Esophagus (tissue), 2 donors: ENCODE data around the gene C16orf95. TPM values are rescaled to one million over a fixed set of nuclear protein-coding genes. Genes with fewer than 3 reads are reported as not detected.

ENCODE experiments used
- H3K27ac ChIP-seq, 2 donors: one replicate each; pipeline ENCODE4 v1.5.1; 2013; ENCODE audit warnings: low read depth in 2 of 2, mild to moderate bottlenecking in 2 of 2, inconsistent platforms in 1 of 2, low read length in 1 of 2, moderate library complexity in 1 of 2
- H3K27me3 ChIP-seq, 2 donors: one replicate each; pipeline ENCODE4 v1.6.1; 2013; ENCODE audit warnings: low read length in 2 of 2, control low read depth in 1 of 2, mild to moderate bottlenecking in 1 of 2; ENCODE audit not compliant: insufficient read depth in 2 of 2, control insufficient read depth in 1 of 2
- H3K36me3 ChIP-seq, 2 donors: one replicate each; pipeline ENCODE4 v1.6.1; 2013; ENCODE audit warnings: low read length in 1 of 2; ENCODE audit not compliant: control insufficient read depth in 2 of 2, insufficient read depth in 2 of 2
- H3K4me1 ChIP-seq, 2 donors: one replicate each; pipeline ENCODE4 v1.6.1; 2013; ENCODE audit warnings: low read length in 1 of 2; ENCODE audit not compliant: control insufficient read depth in 2 of 2, insufficient read depth in 2 of 2
- H3K4me3 ChIP-seq, 2 donors: one replicate each; pipeline ENCODE4 v1.5.1; 2013; ENCODE audit warnings: low read length in 2 of 2, mild to moderate bottlenecking in 2 of 2, low read depth in 1 of 2, moderate library complexity in 1 of 2
- H3K9me3 ChIP-seq, 2 donors: one replicate each; pipeline ENCODE4 v1.6.1; 2013; ENCODE audit warnings: mild to moderate bottlenecking in 2 of 2, low read depth in 1 of 2, low read length in 1 of 2, moderate library complexity in 1 of 2; ENCODE audit not compliant: control insufficient read depth in 2 of 2, insufficient read depth in 1 of 2
- WGBS, 2 donors: extraction: QIAGEN DNeasy Blood & Tissue Kit; methylation state at CpG; one replicate each; pipeline ENCODE4 v1.1.7; 2013; 5-methylcytosine and 5-hydroxymethylcytosine counted together
- polyA plus RNA-seq, 2 donors: library from polyadenylated mRNA; stranded (reverse); fragments of 200-250 nt; gene quantifications; one replicate each; pipeline ENCODE4 v1.2.3, GENCODE V29; 2013
- donor health status: healthy with polysubstance abuse.
- donor health status: Bipolar disorder and iron deficiency.

The C16orf95 gene
- polyA plus RNA-seq, 2 donors: 3.4 to 3.8 TPM

GRCh38 chr16:87308826-87309225, 8.4 kb downstream of the C16orf95 start:
- H3K4me1 ChIP-seq: peaks cover 0 to 6% of the 10 kb centered on the region in 2 donors
- H3K9me3 ChIP-seq: no peaks in the 10 kb centered on the region
- H3K27me3 ChIP-seq: no peaks in the 10 kb centered on the region
- H3K4me3 ChIP-seq: no peak overlapping the region
- H3K27ac ChIP-seq: no peak overlapping the region
- no peaks in the 10 kb centered on the region for H3K36me3 ChIP-seq
- WGBS, 2 donors: 86 to 93% methylated on average over 4 of the region's 4 CpGs

GRCh38 chr16:87306516-87306915, 10.7 kb downstream of the C16orf95 start:
- no peak overlapping the region for H3K27ac ChIP-seq
- no peaks in the 10 kb centered on the region for H3K9me3 ChIP-seq
- peaks cover 0 to 6% of the 10 kb centered on the region in 2 donors for H3K4me1 ChIP-seq
- H3K36me3 ChIP-seq: no peaks in the 10 kb centered on the region
- H3K27me3 ChIP-seq: no peaks in the 10 kb centered on the region
- H3K4me3 ChIP-seq: no peak overlapping the region
- WGBS, 2 donors: 52 to 58% methylated on average over 3 of the region's 3 CpGs

GRCh38 chr16:87305505-87306391, 11.4 kb downstream of the C16orf95 start:
- Histone ChIP-seq H3K4me3 (no peak overlapping the region), H3K9me3 (no peaks in the 10 kb centered on the region), H3K27me3 (no peaks in the 10 kb centered on the region), H3K36me3 (no peaks in the 10 kb centered on the region), H3K4me1 (peaks cover 0 to 6% of the 10 kb centered on the region in 2 donors), H3K27ac (no peak overlapping the region)
- WGBS, 2 donors: 47 to 54% methylated on average over 30 of the region's 30 CpGs

GRCh38 chr16:87304951-87305350, 12.2 kb downstream of the C16orf95 start:
- 70 to 73% methylated on average over 10 of the region's 10 CpGs for WGBS, 2 donors
- Histone ChIP-seq H3K4me1 (peaks cover 0 to 5% of the 10 kb centered on the region in 2 donors), H3K27ac (no peak overlapping the region), H3K9me3 (no peaks in the 10 kb centered on the region), H3K4me3 (no peak overlapping the region), H3K36me3 (no peaks in the 10 kb centered on the region), H3K27me3 (no peaks in the 10 kb centered on the region)

- no peaks in the 10 kb centered on the region for H3K9me3 ChIP-seq
- H3K4me1 ChIP-seq: peaks cover 0 to 4% of the 10 kb centered on the region in 2 donors
- H3K36me3 ChIP-seq: peaks cover 0 to under 1% of the 10 kb centered on the region in 2 donors
- WGBS, 2 donors: 87 to 95% methylated on average over 4 of the region's 4 CpGs
- H3K27ac ChIP-seq: no peak overlapping the region
- H3K4me3 ChIP-seq: no peak overlapping the region
- H3K27me3 ChIP-seq: no peaks in the 10 kb centered on the region
Observed at GRCh38 chr16:87303962-87304521, 13.2 kb downstream of the C16orf95 start.

GRCh38 chr16:87303431-87303930, 13.7 kb downstream of the C16orf95 start:
- Histone ChIP-seq H3K27ac (no peak overlapping the region), H3K9me3 (no peaks in the 10 kb centered on the region), H3K4me3 (no peak overlapping the region), H3K36me3 (peaks cover 0 to 3% of the 10 kb centered on the region in 2 donors), H3K27me3 (no peaks in the 10 kb centered on the region), H3K4me1 (peaks cover 0 to 4% of the 10 kb centered on the region in 2 donors)
- 85 to 86% methylated on average over 7 of the region's 7 CpGs for WGBS, 2 donors

- H3K4me3 ChIP-seq: no peak overlapping the region
- H3K36me3 ChIP-seq: peaks cover 0 to 3% of the 10 kb centered on the region in 2 donors
- no peaks in the 10 kb centered on the region for H3K4me1 ChIP-seq
- H3K27ac ChIP-seq: no peak overlapping the region
- 85 to 89% methylated on average over 13 of the region's 13 CpGs for WGBS, 2 donors
- no peaks in the 10 kb centered on the region for H3K27me3 ChIP-seq
- H3K9me3 ChIP-seq: no peaks in the 10 kb centered on the region
Observed at GRCh38 chr16:87298857-87299465, 18.2 kb downstream of the C16orf95 start.

DNA sequence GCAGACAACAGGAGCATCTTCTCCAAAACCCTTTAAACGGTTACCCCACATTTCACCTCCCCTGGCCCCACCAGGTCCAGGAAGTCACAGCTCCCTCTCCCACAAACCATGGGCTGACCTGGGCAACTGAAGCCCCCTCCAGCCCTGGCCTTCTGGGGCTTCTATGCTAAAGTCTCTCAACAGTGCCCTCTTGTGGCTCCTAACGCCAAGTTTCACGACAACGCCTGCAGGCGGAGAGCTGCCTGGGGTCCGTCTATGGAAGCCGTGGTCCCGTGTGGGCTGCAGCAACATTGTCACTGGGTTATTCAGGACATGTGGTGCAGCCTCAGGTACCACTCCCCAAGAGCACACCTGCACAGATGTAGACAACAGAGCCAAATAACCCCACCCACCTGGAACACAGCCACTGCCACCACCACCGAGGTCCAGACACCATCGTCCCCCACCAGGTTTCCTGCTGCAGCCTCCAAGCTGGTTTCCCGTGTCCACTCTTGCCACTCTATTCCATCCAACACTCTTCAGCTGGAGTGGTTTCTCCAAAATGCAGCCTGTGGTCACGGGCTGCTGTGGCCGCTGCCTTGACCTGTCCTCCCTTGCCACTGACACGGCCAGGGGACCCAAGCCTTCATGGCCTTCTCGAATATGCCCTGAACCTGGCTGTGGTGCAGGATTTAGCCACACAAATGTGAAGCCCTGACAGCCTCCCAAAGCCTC, 19.1 kb downstream of the C16orf95 start:
- Histone ChIP-seq H3K27ac (no peak overlapping the region), H3K27me3 (no peaks in the 10 kb centered on the region), H3K4me1 (no peaks in the 10 kb centered on the region), H3K9me3 (no peaks in the 10 kb centered on the region), H3K36me3 (peaks cover 0 to 3% of the 10 kb centered on the region in 2 donors), H3K4me3 (no peak overlapping the region)
- WGBS, 2 donors: 50 to 53% methylated on average over 15 of the region's 15 CpGs

DNA sequence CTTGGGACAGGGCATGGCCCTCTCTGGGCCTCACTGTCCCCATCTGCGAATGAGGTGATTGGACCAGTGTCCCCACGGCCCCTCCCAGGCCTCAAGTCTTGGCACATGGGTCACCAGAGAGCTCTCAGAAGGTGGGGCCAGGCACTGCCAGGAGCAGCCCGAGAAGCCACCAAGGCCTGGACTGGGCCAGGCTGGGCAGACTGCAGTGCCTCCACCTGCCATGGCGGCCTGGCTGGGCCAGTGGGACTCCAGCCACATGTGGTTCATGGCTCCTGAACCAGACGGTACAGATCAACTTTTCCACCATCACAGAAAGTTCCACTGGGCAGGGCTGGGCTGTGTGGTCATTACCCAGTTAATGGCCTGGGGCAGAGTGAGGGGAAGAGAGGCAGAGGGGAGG, 19.8 kb downstream of the C16orf95 start:
- Histone ChIP-seq H3K4me3 (no peak overlapping the region), H3K36me3 (peaks cover 0 to 3% of the 10 kb centered on the region in 2 donors), H3K4me1 (no peaks in the 10 kb centered on the region), H3K27ac (no peak overlapping the region), H3K9me3 (peaks cover 0 to 2% of the 10 kb centered on the region in 2 donors), H3K27me3 (no peaks in the 10 kb centered on the region)
- WGBS, 2 donors: 85 to 88% methylated on average over 5 of the region's 5 CpGs
